ENCODE data around the gene DAPK1. TPM values are rescaled to one million over a fixed set of nuclear protein-coding genes. Genes with fewer than 3 reads are reported as not detected.

Gene DAPK1
- total and polyA plus RNA-seq, 2 donors from 2014 or later = 15.5 to 166 TPM

GRCh38 chr9:87501806-87502205, 4.1 kb downstream of the DAPK1 start:
- DNase-seq (no peak), FAIRE-seq (no peak)
- TF ChIP-seq CTCF (IDR thresholded peaks at IDR 0.05; ENCODE audit: borderline replicate concordance, extremely low read depth, insufficient read depth) = no peak
- intact Hi-C loops (cut with DNase I) = no loop called here
- no peak overlapping the region for H3K9ac ChIP-seq (ENCODE audit: low read length in 3 of 3)
- peaks cover 0 to 9% (median 7%) of the 10 kb centered on the region in 3 donors for H3K4me1 ChIP-seq (ENCODE audit: control insufficient read depth in 2 of 3, insufficient read depth in 2 of 3, low read depth in 1 of 3, low read length in 3 of 3)
- H3K36me3 ChIP-seq (ENCODE audit: control insufficient read depth in 2 of 3, insufficient read depth in 3 of 3, low read length in 3 of 3) = no peaks in the 10 kb centered on the region
- H3K4me3 ChIP-seq (ENCODE audit: low read length in 3 of 3) = peak overlapping the region in 1 of 3 donors; percentile 8
- H3K9me3 ChIP-seq (ENCODE audit: control insufficient read depth in 2 of 3, insufficient read depth in 1 of 3, low read length in 3 of 3) = peaks cover 0 to 4% (median 0%) of the 10 kb centered on the region in 3 donors
- H3K27me3 ChIP-seq (ENCODE audit: control insufficient read depth, insufficient read depth, low read length) = no peaks in the 10 kb centered on the region
- no peak overlapping the region for H3K27ac ChIP-seq (ENCODE audit: low read depth in 2 of 2, low read length in 2 of 2)

- Histone ChIP-seq H3K36me3 (ENCODE audit: control insufficient read depth in 2 of 3, insufficient read depth in 3 of 3, low read length in 3 of 3) (no peaks in the 10 kb centered on the region), H3K4me3 (ENCODE audit: low read length in 3 of 3) (peak overlapping the region in 1 of 3 donors; percentile 8), H3K4me1 (ENCODE audit: control insufficient read depth in 2 of 3, insufficient read depth in 2 of 3, low read depth in 1 of 3, low read length in 3 of 3) (peaks cover 0 to 12% (median 5%) of the 10 kb centered on the region in 3 donors), H3K9ac (ENCODE audit: low read length in 3 of 3) (no peak overlapping the region), H3K9me3 (ENCODE audit: control insufficient read depth in 2 of 3, insufficient read depth in 1 of 3, low read length in 3 of 3) (peaks cover 0 to 4% (median 0%) of the 10 kb centered on the region in 3 donors), H3K27ac (ENCODE audit: low read depth in 2 of 2, low read length in 2 of 2) (peak overlapping the region in 1 of 2 donors; percentile 11), H3K27me3 (ENCODE audit: control insufficient read depth, insufficient read depth, low read length) (no peaks in the 10 kb centered on the region)
- no peak for TF ChIP-seq CTCF (IDR thresholded peaks at IDR 0.05; ENCODE audit: borderline replicate concordance, extremely low read depth, insufficient read depth)
- intact Hi-C loops (cut with DNase I) = no loop called here
- DNase-seq (peak in 1 of 5 donors; percentile 48), FAIRE-seq (no peak)
Observed at GRCh38 chr9:87502391-87503221, 4.9 kb downstream of the DAPK1 start.

DNA sequence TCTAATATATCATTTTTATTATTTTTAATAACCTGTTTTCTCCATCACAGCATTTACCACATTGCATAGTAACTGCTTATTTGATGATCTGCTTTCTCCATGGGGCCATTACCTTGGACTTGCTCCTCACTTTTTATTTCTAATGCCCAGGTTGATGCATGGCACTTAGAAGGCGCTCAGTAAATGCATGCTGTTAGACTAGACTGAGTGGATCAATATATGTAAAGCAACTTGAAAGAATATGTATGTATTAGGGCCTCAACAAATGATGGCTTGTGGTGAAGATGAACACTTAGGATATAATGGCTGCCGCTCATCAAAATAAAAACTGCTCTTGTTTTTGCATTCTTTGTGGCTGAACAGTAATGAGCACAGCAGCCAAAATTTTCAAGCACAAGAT, 5.8 kb downstream of the DAPK1 start:
- Histone ChIP-seq H3K9me3 (ENCODE audit: control insufficient read depth in 2 of 3, insufficient read depth in 1 of 3, low read length in 3 of 3) (peaks cover 0 to 4% (median 0%) of the 10 kb centered on the region in 3 donors), H3K27me3 (ENCODE audit: control insufficient read depth, insufficient read depth, low read length) (no peaks in the 10 kb centered on the region), H3K4me3 (ENCODE audit: low read length in 3 of 3) (no peak overlapping the region), H3K9ac (ENCODE audit: low read length in 3 of 3) (no peak overlapping the region), H3K36me3 (ENCODE audit: control insufficient read depth in 2 of 3, insufficient read depth in 3 of 3, low read length in 3 of 3) (no peaks in the 10 kb centered on the region), H3K4me1 (ENCODE audit: control insufficient read depth in 2 of 3, insufficient read depth in 2 of 3, low read depth in 1 of 3, low read length in 3 of 3) (peaks cover 0 to 12% (median 5%) of the 10 kb centered on the region in 3 donors), H3K27ac (ENCODE audit: low read depth in 2 of 2, low read length in 2 of 2) (no peak overlapping the region)
- no peak for TF ChIP-seq CTCF (IDR thresholded peaks at IDR 0.05; ENCODE audit: borderline replicate concordance, extremely low read depth, insufficient read depth)
- FAIRE-seq (no peak), DNase-seq (no peak)
- intact Hi-C loops (cut with DNase I) = no loop called here
